ENCODE data around the gene TADA2A.

GRCh38 chr17:37450112-37450511 is 43.4 kb downstream of the TADA2A start:
- no peak for TF ChIP-seq CTCF (IDR thresholded peaks at IDR 0.05; ENCODE audit: low read length)
- TF ChIP-seq EZH2 (IDR thresholded peaks at IDR 0.05; ENCODE audit: borderline replicate concordance, low read length), result no peak

All from OCI-LY1 (cell line).